Measurements from ENCODE around the gene PALM.

Gene PALM

GRCh38 chr19:751501-752341 is 43.0 kb downstream of the PALM start:
- no peaks in the 10 kb centered on the region for H3K9me3 ChIP-seq (ENCODE audit: low read length)
- no peak overlapping the region for H3K27ac ChIP-seq (ENCODE audit: low read depth, low read length, poor library complexity, severe bottlenecking)
- no peaks in the 10 kb centered on the region for H3K4me1 ChIP-seq (ENCODE audit: insufficient read depth, low read length, severe bottlenecking)
- H3F3A ChIP-seq (ENCODE audit: insufficient read depth, low read length): no peaks in the 10 kb centered on the region
- no peak overlapping the region for H2AFZ ChIP-seq (ENCODE audit: low read length)
- H3K9me2 ChIP-seq (ENCODE audit: low read depth, low read length): no peaks in the 10 kb centered on the region
- TF ChIP-seq CTCF (IDR thresholded peaks at IDR 0.05; ENCODE audit: low read length): no peak
- no peak for TF ChIP-seq EZH2 (IDR thresholded peaks at IDR 0.05; ENCODE audit: borderline replicate concordance, low read length)
- H3K27me3 ChIP-seq (ENCODE audit: insufficient read depth, low read length): 0 out of 2 replicates have a peak, but pooled peaks cover 5% of the 10 kb centered on the region
- H3K36me3 ChIP-seq (ENCODE audit: insufficient read depth, low read length): no peaks in the 10 kb centered on the region
- H3K79me2 ChIP-seq (ENCODE audit: insufficient read depth, low read length): no peaks in the 10 kb centered on the region
- no peak overlapping the region for H3K4me3 ChIP-seq (ENCODE audit: low read depth, low read length, poor library complexity, severe bottlenecking)
- no peak overlapping the region for H3K9ac ChIP-seq (ENCODE audit: low read length)
- H3K4me2 ChIP-seq (ENCODE audit: low read length): no peak overlapping the region
- H4K20me1 ChIP-seq (ENCODE audit: insufficient read depth, low read length): no peaks in the 10 kb centered on the region

GRCh38 chr19:752652-753517 is 44.1 kb downstream of the PALM start:
- no peak overlapping the region for H3K9ac ChIP-seq (ENCODE audit: low read length)
- no peaks in the 10 kb centered on the region for H3K9me3 ChIP-seq (ENCODE audit: low read length)
- H3K4me2 ChIP-seq (ENCODE audit: low read length): no peak overlapping the region
- no peak for TF ChIP-seq CTCF (IDR thresholded peaks at IDR 0.05; ENCODE audit: low read length)
- no peak for TF ChIP-seq EZH2 (IDR thresholded peaks at IDR 0.05; ENCODE audit: borderline replicate concordance, low read length)
- H3K27ac ChIP-seq (ENCODE audit: low read depth, low read length, poor library complexity, severe bottlenecking): no peak overlapping the region
- H3K4me3 ChIP-seq (ENCODE audit: low read depth, low read length, poor library complexity, severe bottlenecking): no peak overlapping the region
- peaks cover 5% of the 10 kb centered on the region; the same call in 1 of the 2 replicates for H3K27me3 ChIP-seq (ENCODE audit: insufficient read depth, low read length)
- no peaks in the 10 kb centered on the region for H3K4me1 ChIP-seq (ENCODE audit: insufficient read depth, low read length, severe bottlenecking)
- H3K36me3 ChIP-seq (ENCODE audit: insufficient read depth, low read length): no peaks in the 10 kb centered on the region
- H3K79me2 ChIP-seq (ENCODE audit: insufficient read depth, low read length): no peaks in the 10 kb centered on the region
- H2AFZ ChIP-seq (ENCODE audit: low read length): no peak overlapping the region
- H3K9me2 ChIP-seq (ENCODE audit: low read depth, low read length): no peaks in the 10 kb centered on the region
- no peaks in the 10 kb centered on the region for H4K20me1 ChIP-seq (ENCODE audit: insufficient read depth, low read length)
- H3F3A ChIP-seq (ENCODE audit: insufficient read depth, low read length): no peaks in the 10 kb centered on the region

GRCh38 chr19:754530-754929 is 45.8 kb downstream of the PALM start:
- Histone ChIP-seq H3K36me3 (ENCODE audit: insufficient read depth, low read length) (no peaks in the 10 kb centered on the region), H3K9me2 (ENCODE audit: low read depth, low read length) (no peaks in the 10 kb centered on the region), H3K4me1 (ENCODE audit: insufficient read depth, low read length, severe bottlenecking) (no peaks in the 10 kb centered on the region), H3K4me3 (ENCODE audit: low read depth, low read length, poor library complexity, severe bottlenecking) (no peak overlapping the region), H3K4me2 (ENCODE audit: low read length) (no peak overlapping the region), H3K9me3 (ENCODE audit: low read length) (peaks cover 6% of the 10 kb centered on the region; the same call in 1 of the 2 replicates), H3F3A (ENCODE audit: insufficient read depth, low read length) (no peaks in the 10 kb centered on the region), H3K9ac (ENCODE audit: low read length) (no peak overlapping the region), H3K27ac (ENCODE audit: low read depth, low read length, poor library complexity, severe bottlenecking) (no peak overlapping the region), H2AFZ (ENCODE audit: low read length) (no peak overlapping the region), H3K27me3 (ENCODE audit: insufficient read depth, low read length) (peaks cover 5% of the 10 kb centered on the region; the same call in 1 of the 2 replicates), H4K20me1 (ENCODE audit: insufficient read depth, low read length) (no peaks in the 10 kb centered on the region), H3K79me2 (ENCODE audit: insufficient read depth, low read length) (no peaks in the 10 kb centered on the region)
- TF ChIP-seq EZH2 (IDR thresholded peaks at IDR 0.05; ENCODE audit: borderline replicate concordance, low read length) (no peak), CTCF (IDR thresholded peaks at IDR 0.05; ENCODE audit: low read length) (no peak)

Data from OCI-LY1 (cell line).